NCI-H1417 (cell line): Measurements from ENCODE around the gene DIRAS2.
A peak's percentile ranks its signal among the peaks of the same experiment; 100 is the strongest.
"Not testable (repeated sequence)": the region's sequence is repeated elsewhere in the genome, so short reads cannot be mapped to it uniquely, and the experiment has no call there.

ENCODE experiments used
- DNase-seq, 3 experiments: peaks; one replicate each; lab custom pipeline; 2025; lab: John Stamatoyannopoulos, UW

Gene DIRAS2, protein sequence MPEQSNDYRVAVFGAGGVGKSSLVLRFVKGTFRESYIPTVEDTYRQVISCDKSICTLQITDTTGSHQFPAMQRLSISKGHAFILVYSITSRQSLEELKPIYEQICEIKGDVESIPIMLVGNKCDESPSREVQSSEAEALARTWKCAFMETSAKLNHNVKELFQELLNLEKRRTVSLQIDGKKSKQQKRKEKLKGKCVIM

GRCh38 chr9:90642570-90643539 is at the start of gene DIRAS2:
Gene DIRAS2, minus strand, starts transcription at chr9:90642824. Its CDS starts 28,997 bp downstream, at chr9:90613827.
- peak; percentile 87 to 98 (median 95) for DNase-seq

GRCh38 chr9:90684736-90685135 is 42.1 kb upstream of the DIRAS2 start:
- no peak for DNase-seq

- peak in 1 of 3 experiments; percentile 18 for DNase-seq
Measured at GRCh38 chr9:90684106-90684505, 41.5 kb upstream of the DIRAS2 start.

DNA sequence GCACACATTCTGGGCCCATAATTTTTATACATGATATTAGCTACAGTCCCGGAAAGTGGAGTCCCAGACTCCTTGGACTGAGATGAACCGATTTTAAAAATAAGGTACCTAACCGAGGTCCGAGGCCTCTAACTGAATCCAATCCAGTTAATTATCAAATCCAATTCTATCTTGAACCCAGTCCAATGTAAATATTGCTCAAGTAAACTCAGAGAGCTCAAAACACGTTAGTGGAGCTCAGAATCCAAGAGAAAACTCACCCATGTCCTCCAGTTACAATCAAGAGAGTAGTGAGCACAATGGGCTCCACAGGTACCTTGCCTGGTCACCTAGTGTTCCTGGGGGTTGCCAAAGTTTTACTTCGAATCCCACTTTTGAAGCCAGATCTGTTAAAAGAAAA is 37.9 kb upstream of the DIRAS2 start:
- DNase-seq: no peak

GRCh38 chr9:90665072-90665471 is 22.4 kb upstream of the DIRAS2 start:
- no peak for DNase-seq

GRCh38 chr9:90659650-90660364 is 17.2 kb upstream of the DIRAS2 start:
- no peak for DNase-seq

- DNase-seq: no peak
Measured at GRCh38 chr9:90658783-90659182, 16.2 kb upstream of the DIRAS2 start.

DNA sequence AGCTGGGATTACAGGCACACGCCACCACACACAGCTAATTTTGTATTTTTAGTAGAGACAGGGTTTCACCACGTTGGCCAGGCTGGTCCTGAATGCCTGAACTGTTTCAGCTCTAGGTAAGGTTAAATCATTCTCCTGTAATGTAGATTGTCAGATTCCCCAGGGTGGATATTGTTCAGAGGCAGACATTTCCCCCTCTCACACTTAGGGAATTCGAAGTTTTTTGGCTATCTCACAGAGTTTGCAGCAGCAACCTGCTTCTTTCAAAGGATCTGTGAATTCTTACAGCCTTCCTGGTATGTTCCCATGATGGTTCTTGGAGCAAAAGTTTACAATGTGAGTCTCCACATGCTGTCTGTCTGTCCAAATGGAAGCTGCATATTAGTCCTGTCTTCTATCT is 15.6 kb upstream of the DIRAS2 start:
- DNase-seq: no peak

DNA sequence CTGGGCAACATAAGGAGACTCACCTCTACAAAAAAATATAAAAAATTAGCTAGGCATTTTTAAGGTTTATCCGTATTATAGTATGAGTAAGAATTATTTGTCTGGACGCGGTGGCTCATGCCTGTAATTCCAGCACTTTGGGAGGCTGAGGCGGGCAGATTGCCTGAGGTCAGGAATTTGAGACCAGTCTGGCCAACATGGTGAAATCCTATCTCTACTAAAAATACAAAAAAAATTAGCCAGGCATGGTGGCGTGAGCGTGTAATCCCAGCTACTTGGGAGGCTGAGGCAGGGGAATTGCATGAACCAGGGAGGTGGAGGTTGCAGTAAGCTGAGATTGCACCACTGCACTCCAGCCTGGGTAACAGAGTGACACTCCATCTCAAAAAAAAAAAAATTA is 14.3 kb upstream of the DIRAS2 start:
- DNase-seq: not testable (repeated sequence)

DNA sequence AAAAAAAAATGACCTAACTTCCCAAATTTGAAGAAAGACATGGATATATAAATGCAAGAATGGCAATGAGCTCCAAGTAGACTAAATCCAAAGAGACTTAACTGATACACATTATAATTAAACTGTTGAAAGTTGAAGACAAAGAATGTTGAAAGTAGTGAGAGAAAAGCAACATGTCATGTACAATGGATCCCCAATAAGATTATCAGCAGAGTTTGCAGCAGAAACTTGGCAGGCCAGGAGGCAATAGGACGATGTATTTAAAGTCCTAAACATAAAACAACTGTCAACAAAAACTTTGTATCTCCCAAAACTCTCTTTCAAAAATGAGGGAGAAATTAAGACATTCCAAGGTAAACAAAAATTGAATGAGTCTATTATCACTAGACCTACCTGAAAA is 8.6 kb upstream of the DIRAS2 start:
- DNase-seq: no peak

GRCh38 chr9:90647843-90648242 is 5.2 kb upstream of the DIRAS2 start:
- no peak for DNase-seq

DNA sequence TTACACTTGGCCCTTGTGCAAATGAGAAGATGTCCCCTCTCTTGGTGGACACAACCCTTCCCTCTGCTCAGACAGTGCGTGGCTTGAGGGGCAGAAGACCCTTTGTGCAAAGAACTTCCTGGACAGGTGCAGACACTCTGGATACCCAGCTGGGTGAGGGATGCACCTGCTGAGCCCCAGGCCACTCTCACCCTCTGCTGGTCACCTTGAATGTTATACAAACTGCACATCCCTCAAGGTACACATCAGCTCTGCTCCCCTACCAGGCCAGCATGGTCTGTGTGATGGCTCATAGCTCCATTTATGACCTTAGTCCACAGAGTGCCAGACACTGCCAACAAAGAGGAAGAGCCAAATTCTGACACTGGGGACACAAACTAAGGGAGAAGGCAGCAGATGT is 3.1 kb upstream of the DIRAS2 start:
- DNase-seq: peak in 1 of 3 experiments; percentile 34

DNA sequence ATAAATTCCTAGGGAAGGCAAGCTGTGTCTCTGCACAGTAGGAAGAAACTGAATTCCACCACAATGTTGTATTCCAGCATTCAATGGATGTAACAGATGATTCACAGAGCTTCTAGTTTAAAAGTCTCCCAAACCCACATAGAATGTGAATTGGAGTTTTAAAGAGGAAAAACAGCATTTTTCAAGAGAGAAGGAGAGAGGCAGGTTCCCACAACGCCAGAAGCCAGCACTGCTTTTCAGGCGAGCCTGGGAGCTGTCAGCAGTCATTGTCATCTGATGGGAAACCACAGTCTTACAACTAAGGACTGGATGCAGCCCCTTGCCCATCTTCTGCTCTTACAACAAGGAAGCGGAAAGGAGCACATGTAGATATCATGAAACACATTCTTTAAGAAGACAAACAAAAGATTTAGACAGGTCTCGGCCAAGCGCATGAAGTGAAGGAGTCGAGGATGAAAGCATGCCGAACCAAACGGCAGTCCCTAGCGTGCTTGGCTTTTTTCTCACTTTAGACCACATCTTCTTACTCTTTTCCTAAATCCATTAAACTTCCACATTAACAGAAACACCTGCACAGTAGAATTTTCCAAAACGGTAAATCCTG is 638 bp downstream of the DIRAS2 start:
- peak; percentile 23 to 76 (median 51) for DNase-seq

DNA sequence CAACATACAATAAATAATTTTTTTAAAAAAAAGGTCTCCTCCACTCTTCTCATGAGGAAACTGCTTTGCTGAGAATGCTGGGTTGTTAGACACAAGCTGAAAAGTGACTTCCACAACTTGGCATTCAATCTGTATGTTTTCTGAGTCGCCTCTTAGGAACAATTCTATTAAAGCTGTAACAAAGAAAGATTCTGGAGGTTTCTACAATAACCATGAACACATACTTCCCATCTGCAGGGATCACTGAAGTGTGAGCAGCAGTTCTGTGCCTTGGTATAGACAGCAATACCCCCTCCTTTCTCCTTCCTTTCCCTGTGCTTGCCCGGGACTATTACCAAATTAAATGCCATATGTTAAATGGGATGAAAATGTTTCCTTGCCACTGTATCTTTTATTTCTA is 1.5 kb downstream of the DIRAS2 start:
- DNase-seq: peak in 1 of 3 experiments; percentile 31

DNA sequence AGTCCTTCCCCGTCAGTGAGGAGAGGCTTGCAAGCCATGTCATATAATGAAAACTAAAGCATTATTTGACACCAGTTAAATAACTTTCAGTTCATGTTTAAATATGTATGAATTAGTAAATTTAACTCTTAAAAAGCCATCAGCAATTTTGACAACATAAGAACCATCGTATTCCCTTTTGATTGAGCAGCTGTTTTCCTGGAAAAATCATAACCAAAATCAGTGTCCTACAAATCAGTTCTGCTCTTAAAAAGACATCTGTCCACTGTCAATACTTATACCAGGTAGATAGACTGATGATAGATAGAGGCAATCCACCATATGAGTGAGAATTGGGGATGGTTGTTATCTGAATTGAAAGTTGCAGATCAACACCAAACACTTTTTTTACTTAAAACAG is 2.3 kb downstream of the DIRAS2 start:
- DNase-seq: peak in 2 of 3 experiments; percentile 3 to 50

- DNase-seq: no peak
Measured at GRCh38 chr9:90637626-90638025, 5.0 kb downstream of the DIRAS2 start.

GRCh38 chr9:90632647-90633207 is 9.9 kb downstream of the DIRAS2 start:
- DNase-seq: no peak

DNA sequence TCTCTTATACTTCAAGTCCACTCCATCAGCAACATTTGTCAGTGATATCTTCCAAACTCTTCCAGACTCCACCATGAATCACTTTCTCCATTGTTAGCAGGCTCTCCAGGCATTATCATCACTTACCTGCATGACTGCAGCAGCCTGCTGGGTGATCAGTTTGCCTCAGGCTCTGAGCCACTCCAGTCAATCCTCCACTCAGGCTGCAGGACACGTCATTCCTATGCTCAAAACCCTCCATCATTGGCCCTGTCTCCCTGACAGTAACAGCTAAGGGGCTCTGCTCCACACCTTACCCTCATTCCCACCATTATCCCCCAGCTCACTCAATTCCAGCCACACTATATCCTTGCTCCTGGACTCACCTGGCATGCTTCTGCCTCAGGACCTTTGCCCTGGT is 10.7 kb downstream of the DIRAS2 start:
- DNase-seq: no peak

- DNase-seq: peak in 1 of 3 experiments; percentile 3
Measured at GRCh38 chr9:90629991-90630390, 12.6 kb downstream of the DIRAS2 start.

DNA sequence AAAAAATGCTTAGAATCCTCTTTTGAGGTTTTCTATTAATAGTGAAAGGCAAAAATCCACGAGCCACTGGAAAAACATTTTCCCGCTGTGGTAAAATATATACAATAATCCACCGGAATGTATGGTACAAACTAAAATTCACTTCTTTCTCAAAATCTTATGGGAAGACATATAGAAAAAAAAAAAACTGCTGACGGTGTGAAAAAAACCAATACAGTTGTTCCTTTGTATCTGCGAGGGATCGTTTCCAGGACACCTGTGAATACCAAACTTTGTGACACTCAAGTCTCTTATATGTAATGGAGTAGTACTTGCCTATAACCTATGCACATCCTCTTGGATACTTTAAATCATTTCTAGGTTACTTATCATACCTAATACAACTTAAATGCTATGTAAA is 13.3 kb downstream of the DIRAS2 start:
- DNase-seq: no peak

DNA sequence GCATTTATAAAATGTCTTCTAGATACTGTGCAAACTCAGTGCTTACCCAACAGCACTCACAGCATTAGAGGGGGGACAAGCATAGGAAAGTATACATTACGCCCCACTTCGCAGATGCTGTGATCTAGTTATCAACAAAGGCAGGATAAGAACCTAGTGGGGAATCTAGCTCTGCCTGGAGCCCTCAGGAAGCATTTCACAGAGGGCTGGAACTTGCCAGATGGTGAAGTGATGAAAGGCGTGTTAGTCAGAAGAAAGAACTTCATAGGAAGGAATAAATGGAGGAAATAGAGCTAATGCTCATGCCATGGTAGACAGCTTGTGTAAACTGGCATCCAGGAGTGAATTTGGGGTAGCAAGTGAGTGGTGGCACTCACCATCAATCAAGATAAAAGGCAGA is 25.8 kb downstream of the DIRAS2 start:
- DNase-seq: no peak

GRCh38 chr9:90613502-90613901 is 29.1 kb downstream of the DIRAS2 start:
- DNase-seq: no peak
